GM21825 (cell line): Measurements from ENCODE around the gene COL18A1.
"Not testable (repeated sequence)": the region's sequence is repeated elsewhere in the genome, so short reads cannot be mapped to it uniquely, and the experiment has no call there.

Experiments used
- ATAC-seq: cut with Tn5 transposase; IDR thresholded peaks from one replicate; pipeline ENCODE4 v1.9.1; 2021; ENCODE audit warnings: mild to moderate bottlenecking, moderate library complexity; ENCODE audit not compliant: unreplicated experiment

COL18A1 gene

DNA sequence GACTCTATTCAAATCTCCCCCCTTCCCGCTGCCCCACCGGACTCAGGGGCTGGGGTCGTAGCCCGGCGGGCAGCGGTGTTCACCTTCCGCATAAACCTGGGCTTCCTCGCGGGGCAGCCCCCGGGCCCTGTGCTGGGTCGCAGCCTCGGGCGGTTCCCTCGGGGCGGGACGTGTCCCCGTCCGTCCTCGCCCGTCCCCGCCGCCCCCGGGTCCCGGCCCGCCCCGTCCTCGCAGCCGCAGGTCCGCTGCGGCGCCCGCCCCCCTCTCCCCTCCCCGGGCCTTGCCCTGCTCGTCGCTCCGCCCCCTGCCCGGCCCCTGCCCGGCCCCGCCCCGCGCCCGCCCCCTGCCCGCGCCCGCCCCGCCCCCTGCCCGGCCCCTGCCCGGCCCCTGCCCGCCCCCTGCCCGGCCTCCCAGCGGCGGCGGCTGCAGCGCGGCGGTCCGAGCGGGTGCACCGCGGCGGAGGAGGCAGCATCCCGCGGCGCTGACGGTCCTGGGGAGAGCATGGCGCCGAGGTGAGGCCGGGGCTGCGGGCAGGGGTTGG, at the start of gene COL18A1:
COL18A1 (plus strand) TSS at position 436 of the 541 bp plus-strand sequence; CDS start at position 502, 66 bp downstream.
- ATAC-seq, result no peak

DNA sequence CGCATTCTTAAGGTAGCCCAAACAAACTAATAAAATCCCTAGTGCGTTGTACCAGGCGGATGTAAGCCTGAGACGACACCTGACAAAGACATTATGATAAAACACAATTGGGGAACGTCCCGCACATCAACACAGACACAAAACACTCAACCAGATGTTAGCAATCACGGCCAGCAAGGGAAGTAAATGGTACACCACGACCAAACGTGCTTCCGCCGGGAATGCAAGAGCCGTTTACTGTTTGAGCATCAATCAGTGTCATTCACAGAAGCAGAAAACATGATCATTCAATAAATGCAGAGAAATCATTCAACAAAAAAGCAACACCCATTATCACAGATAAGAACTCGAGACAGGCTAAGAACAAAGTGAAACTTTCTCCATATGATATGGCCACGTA, 49.4 kb upstream of the COL18A1 start:
- no peak for ATAC-seq

DNA sequence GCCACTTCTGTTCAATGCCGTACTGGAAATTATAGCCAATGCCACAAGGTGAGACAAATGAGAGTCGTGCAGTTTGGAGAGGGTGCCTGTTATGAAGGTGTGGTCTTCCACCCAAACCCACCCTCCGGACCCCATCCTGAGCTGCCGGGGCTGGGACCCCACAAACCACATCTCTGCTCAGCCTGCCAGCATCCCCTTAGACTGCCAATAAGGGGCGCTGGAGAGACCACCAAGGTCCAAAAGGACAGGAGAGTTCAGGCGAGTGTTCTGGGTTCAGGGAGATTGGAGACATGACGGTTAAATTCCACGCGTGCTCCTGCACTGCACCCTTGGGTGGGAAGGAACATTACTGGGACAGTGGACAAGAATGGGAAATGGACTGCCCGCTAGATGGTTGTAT, 48.7 kb upstream of the COL18A1 start:
- no peak for ATAC-seq

DNA sequence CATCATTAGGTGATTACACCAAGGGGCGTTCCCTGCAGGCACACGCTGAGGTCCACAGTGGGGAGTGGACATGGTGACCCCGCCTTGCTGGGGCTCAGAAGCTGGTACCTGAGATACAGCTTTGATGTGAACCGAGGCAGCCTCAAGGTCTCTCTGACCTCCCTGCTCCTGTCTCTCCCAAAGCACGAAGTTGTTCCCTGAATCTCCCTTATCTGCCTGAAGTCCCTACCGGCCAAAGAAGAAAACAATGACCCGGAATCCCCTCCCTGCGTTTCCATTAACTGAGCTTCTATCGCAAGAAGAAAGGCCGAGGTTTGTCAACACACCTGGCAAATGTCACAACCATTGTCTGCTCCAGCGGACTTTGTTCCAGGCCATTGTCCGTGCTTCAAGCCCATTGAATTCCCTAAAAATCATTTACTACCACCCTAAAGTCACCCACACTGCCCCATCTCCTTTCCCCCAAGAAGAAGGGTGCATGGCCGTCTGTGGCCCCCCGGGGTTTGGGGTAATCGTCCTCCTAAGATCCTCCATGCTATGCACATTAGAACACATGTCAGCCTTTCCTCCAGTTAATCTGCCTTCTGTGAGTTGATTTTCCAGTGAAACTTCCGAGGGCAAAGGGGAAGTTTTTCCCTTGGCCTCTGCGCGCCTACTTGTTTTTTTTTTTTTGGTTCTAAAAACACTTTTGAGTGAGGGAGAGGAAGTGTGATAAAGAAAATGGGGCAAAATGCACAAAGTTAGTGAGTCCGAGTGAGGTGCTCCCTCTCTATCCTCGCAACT, 48.1 kb upstream of the COL18A1 start:
- ATAC-seq, result no peak

DNA sequence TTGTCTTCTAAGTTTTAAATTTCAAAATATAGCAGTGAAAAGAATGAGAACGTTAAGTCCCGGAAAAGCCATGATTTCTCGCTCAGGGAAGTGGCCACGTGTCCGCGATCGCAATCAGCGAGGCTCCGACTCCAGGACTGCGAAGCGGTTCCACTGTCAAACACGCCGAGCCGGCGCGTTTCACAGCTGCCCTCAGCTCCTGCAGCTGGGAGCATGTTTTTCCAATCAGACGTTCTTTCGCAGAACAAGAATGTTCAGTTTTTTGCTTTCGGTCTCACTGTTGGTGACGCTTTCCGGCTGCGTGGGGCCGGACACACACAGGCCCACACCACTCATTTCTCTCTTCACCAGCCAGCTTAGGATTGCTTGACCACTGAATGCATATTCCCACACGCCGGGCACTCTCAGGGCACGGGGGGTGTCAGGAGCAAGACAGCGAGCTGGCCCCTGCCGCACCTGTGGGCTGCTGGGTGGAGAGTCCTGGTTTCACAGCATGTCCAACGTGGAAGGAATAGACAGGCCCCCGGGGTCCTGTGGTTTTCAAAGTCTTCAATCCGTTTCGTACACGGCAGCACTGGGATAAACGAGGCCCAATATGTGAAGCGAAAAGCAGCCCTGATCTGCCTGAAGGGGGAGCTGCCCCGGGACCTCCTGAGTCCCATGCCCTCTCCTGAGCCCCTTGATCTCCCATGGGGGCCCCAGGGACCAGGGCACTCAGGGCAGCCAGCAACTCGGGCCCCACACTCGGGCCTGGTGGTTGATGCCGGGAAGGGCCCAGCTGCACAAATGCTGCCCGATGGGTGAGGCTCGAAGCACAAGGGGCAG, 47.3 kb upstream of the COL18A1 start:
- ATAC-seq, result no peak

DNA sequence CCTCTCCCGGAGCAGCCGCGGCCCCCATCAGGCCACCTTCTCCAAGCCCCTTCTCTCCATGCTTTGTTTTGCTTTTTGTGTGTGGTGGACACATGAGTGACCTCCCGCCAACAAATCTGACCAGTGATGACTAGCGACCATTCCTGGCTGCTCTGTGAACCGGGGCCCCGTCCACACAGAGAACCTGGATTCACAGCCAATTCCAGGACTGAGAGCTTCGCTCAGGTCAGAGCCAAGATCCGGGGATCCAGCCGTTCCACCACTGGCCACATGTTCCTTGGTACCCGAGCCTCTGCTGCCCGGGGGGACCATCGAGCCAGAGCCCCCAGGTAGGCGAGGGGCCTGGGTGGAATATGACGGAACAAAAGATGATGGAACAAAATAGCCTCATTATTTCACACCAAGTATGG, 46.7 kb upstream of the COL18A1 start:
- no peak for ATAC-seq

DNA sequence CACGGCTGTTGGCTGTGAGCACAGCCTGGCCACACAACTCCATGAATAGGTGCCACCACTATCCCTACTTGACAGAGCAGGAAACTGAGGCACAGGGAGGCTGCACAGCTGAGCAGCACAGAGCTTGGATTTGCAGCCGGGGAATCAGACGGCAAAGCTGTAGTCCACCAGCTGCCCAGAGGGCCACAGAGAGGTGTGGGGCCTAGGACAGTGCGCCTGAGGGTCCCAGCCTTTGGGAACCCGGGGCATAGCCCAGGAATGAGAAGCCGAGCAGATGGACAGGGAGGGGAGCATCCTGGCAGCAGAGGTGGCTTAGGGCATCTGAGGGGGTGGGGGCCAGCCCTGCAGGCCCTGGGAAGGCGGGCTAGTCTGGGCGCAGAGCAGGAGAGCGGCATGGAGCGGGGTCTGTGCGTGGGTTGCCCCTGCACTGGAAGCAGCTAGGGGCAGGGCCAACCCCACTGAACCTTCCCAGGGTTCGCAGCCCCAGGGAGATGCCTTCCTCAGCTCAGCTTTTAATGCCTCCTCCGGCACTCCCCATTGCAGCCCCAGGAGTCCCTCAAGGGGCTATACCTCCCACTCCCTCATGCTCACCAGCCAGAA, 46.2 kb upstream of the COL18A1 start:
- no peak for ATAC-seq

DNA sequence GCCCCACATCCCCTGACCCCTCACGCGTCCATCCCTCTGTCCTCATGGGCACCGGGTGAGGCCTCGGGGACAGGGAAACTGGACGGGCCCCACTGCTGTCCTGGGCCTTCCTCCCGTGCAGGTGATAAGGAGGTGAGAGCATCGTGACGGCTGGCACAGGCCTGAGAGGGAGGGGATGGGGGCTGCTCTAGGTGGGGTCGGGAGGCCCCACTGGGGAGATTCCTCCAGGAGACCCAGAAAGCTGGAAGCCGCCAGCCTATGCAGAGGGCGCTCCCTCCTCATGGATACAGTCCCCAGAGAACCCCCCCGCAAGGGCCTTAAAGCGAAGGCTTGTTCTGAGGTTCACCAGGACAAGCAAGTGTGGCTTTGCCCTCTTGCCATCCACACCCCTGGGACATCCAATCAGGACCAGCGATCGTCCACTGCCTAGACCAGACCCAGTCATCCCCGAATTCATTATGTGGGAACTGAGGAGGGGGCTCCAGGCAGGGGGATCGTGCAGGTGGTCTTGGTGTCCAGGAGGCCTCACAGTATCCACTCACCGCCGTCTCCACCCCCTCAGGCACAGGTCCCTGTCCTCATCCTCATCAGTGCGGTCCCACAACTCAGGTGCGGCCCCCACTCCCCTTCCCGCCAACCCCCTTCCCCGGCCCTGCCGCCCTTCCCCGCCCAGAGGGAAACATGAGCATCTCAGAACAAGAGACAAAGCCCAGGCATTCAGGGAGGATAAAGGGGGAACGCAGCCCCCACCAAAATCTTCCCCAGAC, 45.3 kb upstream of the COL18A1 start:
- no peak for ATAC-seq

DNA sequence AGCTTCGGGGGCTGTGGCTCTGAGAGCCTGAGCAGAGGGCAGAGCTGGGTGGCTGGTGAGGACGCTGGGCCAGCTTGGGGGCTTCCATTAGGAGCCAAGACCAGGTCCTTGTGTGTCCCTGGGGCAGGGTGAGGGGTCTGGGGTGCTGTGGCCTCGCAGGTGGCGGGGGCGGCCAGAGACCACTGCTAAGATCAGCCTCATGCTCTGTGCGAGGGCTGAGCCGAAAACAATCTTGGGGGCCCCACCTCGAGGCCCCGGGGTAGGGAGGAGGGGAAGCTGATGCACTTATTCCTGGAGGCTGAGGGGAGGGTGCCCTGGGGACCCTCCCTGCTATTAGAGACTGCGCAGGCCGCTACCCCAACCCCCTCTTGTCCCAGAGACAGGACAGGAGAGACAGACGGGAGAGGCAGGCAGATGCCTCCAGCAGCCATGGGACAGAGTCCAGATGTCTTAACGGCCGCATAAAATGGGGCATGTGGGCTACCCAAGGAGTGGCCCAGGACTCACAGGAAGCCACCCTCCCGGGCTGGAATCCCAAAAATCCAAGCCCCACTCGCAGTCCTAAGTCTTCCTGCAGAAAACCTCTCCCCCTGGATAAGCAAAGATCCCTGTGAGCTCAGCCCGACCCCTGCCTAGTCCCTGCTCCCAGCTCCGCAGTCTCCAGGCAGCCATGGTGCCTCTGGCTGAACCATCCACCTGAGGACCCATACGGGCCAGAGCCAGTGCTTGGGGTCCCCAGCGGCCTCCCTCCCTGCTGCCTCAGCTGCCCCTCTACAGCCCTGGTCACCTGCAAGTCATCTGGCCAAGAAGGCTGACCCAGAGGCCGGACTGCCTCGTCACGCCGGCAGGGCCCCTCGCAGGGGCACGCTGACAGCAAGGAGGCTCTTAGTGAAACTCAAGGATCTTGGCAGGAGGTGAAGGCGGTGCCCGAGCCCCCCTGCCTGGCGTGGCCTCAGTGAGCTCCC, 43.6 kb upstream of the COL18A1 start:
- no peak for ATAC-seq

DNA sequence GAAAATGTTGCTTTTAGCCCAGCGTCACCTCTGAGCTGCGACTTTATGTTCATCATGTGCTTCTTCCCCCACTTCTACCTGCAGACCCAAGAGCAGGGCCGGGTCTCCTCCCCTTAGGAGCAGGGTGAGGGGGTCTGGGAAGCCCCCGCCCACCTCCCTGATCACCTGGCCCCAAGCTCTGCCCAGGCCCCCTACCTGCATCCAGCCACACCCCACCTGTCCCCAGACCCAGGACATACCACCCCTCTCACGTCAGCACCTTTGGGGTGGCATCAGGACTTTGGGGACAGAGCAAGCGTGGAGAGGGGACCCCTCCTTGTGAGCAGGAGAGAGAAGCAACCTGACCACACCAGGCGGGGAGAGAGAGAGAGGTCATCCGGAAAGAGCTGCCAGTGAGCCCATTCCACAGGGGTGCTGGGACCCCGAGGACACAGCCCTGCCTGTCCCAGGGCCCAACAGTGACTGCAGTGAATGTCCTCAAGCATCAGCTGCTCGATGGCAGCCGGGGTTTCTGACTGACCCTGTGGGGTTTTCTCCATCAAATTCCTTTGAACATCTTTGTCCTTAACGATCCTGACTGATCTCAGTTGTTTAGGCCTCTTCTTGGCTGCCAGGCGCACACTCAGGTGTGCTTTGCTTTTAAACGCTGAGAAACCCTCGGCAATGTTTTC, 42.8 kb upstream of the COL18A1 start:
- ATAC-seq, result no peak

DNA sequence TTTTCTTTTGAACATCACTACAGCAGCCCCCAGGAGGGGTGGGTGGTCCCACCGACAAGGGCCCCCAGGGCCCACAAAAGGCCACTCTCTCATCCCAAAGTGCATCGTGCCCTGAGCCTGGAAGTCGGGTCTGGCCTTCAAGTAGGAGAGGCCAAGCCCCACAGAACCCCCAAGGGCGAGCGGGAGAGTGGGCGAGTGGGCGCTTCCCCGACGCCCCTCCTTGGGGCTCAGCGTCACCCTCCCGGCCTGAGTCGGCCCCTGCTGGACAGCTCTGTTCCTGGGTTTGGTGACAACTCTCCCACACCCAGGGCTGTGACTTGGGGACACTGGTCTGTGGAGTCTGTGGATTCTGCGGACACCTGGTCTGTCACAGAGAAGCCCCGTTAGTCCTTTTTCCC, 42.2 kb upstream of the COL18A1 start:
- no peak for ATAC-seq

DNA sequence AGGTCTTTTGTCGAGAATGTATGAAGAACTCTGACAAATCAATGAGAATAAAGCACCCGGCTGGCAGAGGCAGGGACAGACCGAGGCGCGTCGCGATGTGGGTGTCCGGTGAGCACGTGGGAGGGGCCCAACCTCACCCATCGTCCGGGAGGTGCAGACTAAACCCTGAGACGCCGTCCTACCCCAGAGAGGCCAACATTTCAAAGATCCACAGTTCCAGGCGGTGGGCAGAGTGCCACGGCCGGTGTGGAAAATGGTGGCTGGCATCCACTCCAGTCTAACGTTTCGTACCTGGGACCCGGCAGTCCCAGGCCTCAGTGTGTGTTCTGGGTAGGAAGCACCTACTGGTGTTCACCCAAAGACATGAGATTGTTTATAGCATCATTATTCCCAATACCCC, 41.7 kb upstream of the COL18A1 start:
- not testable (repeated sequence) for ATAC-seq

DNA sequence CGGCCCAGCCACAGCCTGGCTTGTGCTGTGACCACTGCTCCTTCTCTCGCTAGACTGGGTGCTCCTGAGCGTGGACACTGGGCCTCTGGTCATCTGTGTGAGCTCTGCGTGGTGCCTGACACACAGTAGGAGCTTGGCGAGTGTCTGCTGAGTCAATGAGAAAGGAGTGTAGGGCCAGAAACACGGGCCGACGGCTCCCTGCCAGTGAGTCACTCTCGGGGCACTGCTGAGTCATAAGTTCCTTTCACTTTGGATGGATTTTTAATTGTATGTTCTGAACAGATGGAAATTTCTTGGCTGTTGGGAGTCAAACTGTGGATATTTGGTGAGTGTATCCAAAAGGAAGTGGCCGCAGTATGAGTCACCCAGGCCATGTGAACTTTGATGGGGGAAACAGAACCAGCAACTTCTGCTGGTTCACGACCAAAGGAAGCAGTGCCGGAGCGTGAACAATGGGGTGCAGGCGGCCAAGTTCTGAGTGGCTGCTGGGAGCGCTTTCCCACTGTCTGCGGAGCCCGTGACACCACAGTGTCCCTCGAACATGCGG, 41.0 kb upstream of the COL18A1 start:
- ATAC-seq, result no peak

DNA sequence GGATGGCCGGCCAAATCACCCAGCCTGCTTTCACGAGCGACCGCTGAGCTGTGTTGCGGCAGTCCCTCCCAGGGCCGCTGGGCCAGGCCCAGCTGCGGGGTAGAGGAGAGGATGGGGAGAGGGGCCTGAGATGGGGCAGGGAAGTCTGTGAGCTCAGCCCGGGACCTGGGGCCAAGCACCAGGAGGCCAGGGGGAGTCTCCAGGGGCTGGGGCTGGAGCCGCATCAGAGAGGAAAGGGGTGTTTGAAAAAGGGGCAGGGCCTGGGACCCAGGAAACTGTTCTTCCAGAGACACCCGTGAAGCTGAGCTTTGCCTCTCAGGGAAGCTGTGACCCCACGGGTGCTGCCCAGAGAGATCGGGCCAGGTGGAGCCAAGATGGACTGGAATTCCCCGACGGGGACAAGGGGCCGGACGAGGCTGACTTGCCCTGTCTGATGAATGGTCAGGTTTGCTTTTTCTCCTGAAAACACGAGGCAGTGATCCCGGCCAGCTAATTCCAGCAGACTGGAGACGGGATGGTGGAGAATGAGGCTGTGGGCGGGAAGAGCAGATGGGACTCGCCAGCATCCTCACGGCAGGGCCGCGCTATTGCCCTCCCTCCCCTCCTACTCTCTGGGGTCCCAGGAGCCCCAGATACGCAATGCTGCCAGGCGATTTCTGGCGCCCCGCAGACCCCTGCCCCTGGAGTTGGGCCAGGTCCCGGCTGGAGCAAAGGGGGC, 40.3 kb upstream of the COL18A1 start:
- no peak for ATAC-seq

DNA sequence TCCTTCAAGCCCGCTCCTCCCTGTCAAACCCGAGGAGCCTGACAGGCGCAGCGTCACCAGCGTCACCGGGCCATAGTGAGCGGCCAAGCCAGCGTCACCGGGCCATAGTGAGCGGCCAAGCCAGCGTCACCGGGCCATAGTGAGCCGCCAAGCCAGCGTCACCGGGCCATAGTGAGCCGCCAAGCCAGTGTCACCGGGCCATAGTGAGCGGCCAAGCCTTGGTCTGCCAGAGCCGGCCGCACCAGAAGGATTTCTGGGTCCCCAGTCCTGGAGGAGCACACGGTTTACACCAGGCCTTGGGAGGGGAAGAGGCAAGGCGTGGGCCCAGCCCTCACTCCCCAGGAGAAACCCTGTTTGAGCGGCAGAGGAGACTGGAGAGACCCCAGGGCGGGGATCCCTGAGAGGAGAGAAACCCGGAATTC, 39.8 kb upstream of the COL18A1 start:
- ATAC-seq, result no peak

DNA sequence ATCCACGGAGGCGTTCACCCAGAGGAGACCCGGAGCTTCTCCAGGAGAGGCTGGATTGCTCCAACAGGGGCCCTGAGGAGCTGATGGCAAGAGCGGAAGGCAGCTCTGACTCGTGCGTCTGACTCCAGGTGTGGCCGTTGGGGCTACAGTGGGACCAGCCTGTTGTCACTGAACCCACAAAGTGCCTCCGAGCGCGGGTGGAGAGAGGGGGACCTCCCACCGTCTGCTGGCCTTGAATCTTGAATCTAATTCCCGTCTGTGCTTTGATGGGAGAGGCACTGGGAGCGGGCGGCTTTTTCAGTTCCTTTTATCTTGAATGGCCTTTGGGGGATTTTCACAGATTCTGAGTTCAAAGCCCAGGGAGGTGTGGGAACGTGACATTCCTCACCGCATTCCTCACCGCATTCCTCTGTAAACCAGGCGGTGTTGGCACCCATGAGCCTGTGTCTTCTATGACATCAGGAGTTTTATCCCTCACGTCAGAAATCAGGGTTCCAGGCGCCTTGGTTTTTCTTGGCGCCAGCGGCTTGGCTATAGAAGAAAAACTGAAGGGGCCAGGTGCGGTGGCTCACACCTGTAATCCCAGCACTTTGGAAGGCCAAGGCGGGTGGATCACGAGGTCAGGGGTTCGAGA, 39.2 kb upstream of the COL18A1 start:
- no peak for ATAC-seq

DNA sequence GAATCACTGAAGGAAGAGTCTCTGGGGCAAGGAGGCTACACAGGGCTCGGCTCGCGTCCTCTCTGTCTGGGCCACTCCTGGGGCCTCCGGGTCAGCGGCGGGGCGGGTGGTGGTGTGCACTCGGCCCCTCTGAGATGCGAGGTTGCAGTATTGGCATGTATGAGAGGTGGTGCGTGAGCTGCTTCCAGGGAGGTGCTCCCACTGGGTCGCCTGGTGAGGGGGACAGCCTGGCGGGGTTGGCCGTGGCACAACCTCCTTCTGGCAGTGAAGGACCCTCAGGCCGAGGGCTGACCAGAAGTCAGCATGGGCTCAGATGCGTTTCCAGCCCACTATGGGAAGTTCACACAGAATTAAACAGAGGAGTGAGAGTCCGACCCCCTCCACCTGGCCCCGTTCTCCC, 38.5 kb upstream of the COL18A1 start:
- ATAC-seq, result no peak
